SKM-1 treated with dmso at 0.1 percent for 144 hours (cell line): ENCODE results near the gene SEMA4F.

Experiments used
- DNase-seq: peaks from one replicate; lab custom pipeline; 2025; ENCODE audit not compliant: unreplicated experiment; lab: John Stamatoyannopoulos, UW

The SEMA4F gene

GRCh38 chr2:74659462-74659861, 5.4 kb downstream of the SEMA4F start:
- no peak for DNase-seq

- no peak for DNase-seq
These were observed 14.0 kb downstream of the SEMA4F start for GRCh38 chr2:74668087-74668486.

- DNase-seq, result no peak
These were observed 16.2 kb downstream of the SEMA4F start for GRCh38 chr2:74670263-74670662.

- DNase-seq, result no peak
These were observed 17.4 kb downstream of the SEMA4F start for GRCh38 chr2:74671479-74671878.

GRCh38 chr2:74673826-74674528, 19.9 kb downstream of the SEMA4F start:
- DNase-seq, result no peak

- DNase-seq, result no peak
These were observed 21.0 kb downstream of the SEMA4F start for GRCh38 chr2:74675090-74675489.

- DNase-seq, result no peak
These were observed 22.3 kb downstream of the SEMA4F start for GRCh38 chr2:74676331-74676730.

GRCh38 chr2:74679615-74680014, 25.6 kb downstream of the SEMA4F start:
- DNase-seq, result no peak

- no peak for DNase-seq
These were observed 28.5 kb downstream of the SEMA4F start for GRCh38 chr2:74682501-74682900.

GRCh38 chr2:74685408-74685807, 31.4 kb downstream of the SEMA4F start:
- no peak for DNase-seq

- DNase-seq, result no peak
These were observed 34.8 kb downstream of the SEMA4F start for GRCh38 chr2:74688881-74689280.

GRCh38 chr2:74689671-74690070, 35.6 kb downstream of the SEMA4F start:
- DNase-seq, result no peak

GRCh38 chr2:74690571-74690970, 36.5 kb downstream of the SEMA4F start:
- DNase-seq, result peak; percentile 66

GRCh38 chr2:74691929-74692328, 37.9 kb downstream of the SEMA4F start:
- DNase-seq, result no peak

- peak; percentile 39 for DNase-seq
These were observed 39.2 kb downstream of the SEMA4F start for GRCh38 chr2:74693213-74693612.

- DNase-seq, result no peak
These were observed 39.6 kb downstream of the SEMA4F start for GRCh38 chr2:74693668-74694067.

- peak; percentile 52 for DNase-seq
These were observed 40.2 kb downstream of the SEMA4F start for GRCh38 chr2:74694281-74694680.

- no peak for DNase-seq
These were observed 41.6 kb downstream of the SEMA4F start for GRCh38 chr2:74695663-74696062.

- no peak for DNase-seq
These were observed 42.8 kb downstream of the SEMA4F start for GRCh38 chr2:74696829-74697228.

GRCh38 chr2:74700643-74701372, 46.8 kb downstream of the SEMA4F start:
- no peak for DNase-seq

GRCh38 chr2:74702001-74702715, 48.1 kb downstream of the SEMA4F start:
- DNase-seq, result no peak

- no peak for DNase-seq
These were observed 49.3 kb downstream of the SEMA4F start for GRCh38 chr2:74703373-74703772.
